Panc1 (cell line): ENCODE results near the gene FAM124B.

ENCODE experiments used
- POLR2AphosphoS5 ChIP-seq: IDR thresholded peaks from 2 replicates; pipeline ENCODE4 v1.6.1; 2012; ENCODE audit warnings: mild to moderate bottlenecking, low read depth, low read length, moderate library complexity
- TCF7L2 ChIP-seq: IDR thresholded peaks from 2 replicates; pipeline ENCODE4 v1.6.1; 2011; ENCODE audit warnings: mild to moderate bottlenecking, low read depth, low read length, inconsistent platforms
- TF ChIP-seq, protein P1 (sequence below): fragments of 450-650 bp; IDR thresholded peaks from 2 replicates; pipeline ENCODE4 v1.5.1; 2017; ENCODE audit warnings: mild to moderate bottlenecking
- TF ChIP-seq, protein P2 (sequence below), 2 experiments: IDR thresholded peaks; 2 replicates each; pipeline ENCODE4 v1.6.1; 2011 to 2012; ENCODE audit warnings: low read depth in 2 of 2, control low read depth in 1 of 2, low read length in 1 of 2, mild to moderate bottlenecking in 1 of 2, moderate library complexity in 1 of 2; ENCODE audit not compliant: insufficient read depth in 1 of 2

DNA sequence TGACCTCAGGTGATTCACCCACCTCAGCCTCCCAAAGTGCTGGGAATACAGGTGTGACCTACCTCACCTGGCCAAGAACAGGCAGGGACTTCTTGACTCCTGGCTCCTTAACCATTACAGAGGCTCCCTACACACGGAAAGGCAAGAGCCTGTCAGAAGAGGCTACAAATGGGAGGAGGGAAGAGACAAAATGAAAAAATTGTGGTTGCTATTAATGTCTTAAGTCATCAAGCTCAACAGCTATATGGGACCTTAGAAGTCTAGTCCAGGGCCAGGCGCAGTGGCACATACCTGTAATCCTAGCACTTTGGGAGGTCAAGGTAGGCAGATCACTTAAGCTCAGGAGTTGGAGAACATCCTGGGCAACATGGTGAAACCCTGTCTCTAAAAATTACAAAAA, 11.5 kb upstream of the FAM124B start:
- TF ChIP-seq POLR2AphosphoS5 = no peak
- TF ChIP-seq, protein P1, sequence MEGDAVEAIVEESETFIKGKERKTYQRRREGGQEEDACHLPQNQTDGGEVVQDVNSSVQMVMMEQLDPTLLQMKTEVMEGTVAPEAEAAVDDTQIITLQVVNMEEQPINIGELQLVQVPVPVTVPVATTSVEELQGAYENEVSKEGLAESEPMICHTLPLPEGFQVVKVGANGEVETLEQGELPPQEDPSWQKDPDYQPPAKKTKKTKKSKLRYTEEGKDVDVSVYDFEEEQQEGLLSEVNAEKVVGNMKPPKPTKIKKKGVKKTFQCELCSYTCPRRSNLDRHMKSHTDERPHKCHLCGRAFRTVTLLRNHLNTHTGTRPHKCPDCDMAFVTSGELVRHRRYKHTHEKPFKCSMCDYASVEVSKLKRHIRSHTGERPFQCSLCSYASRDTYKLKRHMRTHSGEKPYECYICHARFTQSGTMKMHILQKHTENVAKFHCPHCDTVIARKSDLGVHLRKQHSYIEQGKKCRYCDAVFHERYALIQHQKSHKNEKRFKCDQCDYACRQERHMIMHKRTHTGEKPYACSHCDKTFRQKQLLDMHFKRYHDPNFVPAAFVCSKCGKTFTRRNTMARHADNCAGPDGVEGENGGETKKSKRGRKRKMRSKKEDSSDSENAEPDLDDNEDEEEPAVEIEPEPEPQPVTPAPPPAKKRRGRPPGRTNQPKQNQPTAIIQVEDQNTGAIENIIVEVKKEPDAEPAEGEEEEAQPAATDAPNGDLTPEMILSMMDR = no peak
- TF ChIP-seq, protein P2, sequence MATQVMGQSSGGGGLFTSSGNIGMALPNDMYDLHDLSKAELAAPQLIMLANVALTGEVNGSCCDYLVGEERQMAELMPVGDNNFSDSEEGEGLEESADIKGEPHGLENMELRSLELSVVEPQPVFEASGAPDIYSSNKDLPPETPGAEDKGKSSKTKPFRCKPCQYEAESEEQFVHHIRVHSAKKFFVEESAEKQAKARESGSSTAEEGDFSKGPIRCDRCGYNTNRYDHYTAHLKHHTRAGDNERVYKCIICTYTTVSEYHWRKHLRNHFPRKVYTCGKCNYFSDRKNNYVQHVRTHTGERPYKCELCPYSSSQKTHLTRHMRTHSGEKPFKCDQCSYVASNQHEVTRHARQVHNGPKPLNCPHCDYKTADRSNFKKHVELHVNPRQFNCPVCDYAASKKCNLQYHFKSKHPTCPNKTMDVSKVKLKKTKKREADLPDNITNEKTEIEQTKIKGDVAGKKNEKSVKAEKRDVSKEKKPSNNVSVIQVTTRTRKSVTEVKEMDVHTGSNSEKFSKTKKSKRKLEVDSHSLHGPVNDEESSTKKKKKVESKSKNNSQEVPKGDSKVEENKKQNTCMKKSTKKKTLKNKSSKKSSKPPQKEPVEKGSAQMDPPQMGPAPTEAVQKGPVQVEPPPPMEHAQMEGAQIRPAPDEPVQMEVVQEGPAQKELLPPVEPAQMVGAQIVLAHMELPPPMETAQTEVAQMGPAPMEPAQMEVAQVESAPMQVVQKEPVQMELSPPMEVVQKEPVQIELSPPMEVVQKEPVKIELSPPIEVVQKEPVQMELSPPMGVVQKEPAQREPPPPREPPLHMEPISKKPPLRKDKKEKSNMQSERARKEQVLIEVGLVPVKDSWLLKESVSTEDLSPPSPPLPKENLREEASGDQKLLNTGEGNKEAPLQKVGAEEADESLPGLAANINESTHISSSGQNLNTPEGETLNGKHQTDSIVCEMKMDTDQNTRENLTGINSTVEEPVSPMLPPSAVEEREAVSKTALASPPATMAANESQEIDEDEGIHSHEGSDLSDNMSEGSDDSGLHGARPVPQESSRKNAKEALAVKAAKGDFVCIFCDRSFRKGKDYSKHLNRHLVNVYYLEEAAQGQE (IDR thresholded peaks at IDR 0.05; ENCODE audit: insufficient read depth in 1 of 2, low read depth in 2 of 2, low read length in 1 of 2) = no peak
- no peak for TF ChIP-seq TCF7L2
